HCT116 (cell line): ENCODE data around the gene SMAP2. TPM values are rescaled to one million over a fixed set of nuclear protein-coding genes. Genes with fewer than 3 reads are reported as not detected.

Source experiments
- ATAC-seq: fragments of 200-7000 bp; cut with Tn5 transposase; 2 replicates; pipeline ENCODE4 v1.9.1; 2020; ENCODE audit warnings: mild to moderate bottlenecking, moderate library complexity
- BruUV-seq: library from RNA; stranded (reverse); fragments of 400-500 nt; replicated peaks from 2 replicates; lab custom pipeline; 2021; lab: Mats Ljungman, UMichigan
- CTCF ChIA-PET: fragments of 300-600 bp; sonication (Branson Sonifier 250); formaldehyde crosslinking; loops from one replicate; lab custom pipeline; 2021; ENCODE audit warnings: antibody characterized with exemption; lab: Charles Lee
- POLR2A ChIA-PET: fragments of 300-600, 350-600 bp; sonication (Branson Sonifier 250); formaldehyde crosslinking; loops from one replicate; lab custom pipeline; 2021; ENCODE audit warnings: antibody characterized with exemption; lab: Charles Lee
- RAD21 ChIA-PET, 2 experiments: fragments of 300-600 bp; sonication (Branson Sonifier 250); formaldehyde crosslinking; loops; one replicate each; lab custom pipeline; 2023; ENCODE audit warnings: low total read pairs in 2 of 2; ENCODE audit not compliant: uncharacterized antibody in 2 of 2, unreplicated experiment in 2 of 2, low non-redundant PET in 1 of 2; lab: Charles Lee
- DNase-seq: peaks from one replicate; pipeline ENCODE4 v3.0.0-alpha.2; 2010; ENCODE audit warnings: low read depth, low spot score
- H2AFZ ChIP-seq: fragments of 200-600 bp; shearing (Covaris generic), sonication (generic); 2 replicates; pipeline ENCODE4 v1.6.1; 2017; ENCODE audit warnings: low read depth, mixed run types, mixed read lengths, antibody characterized with exemption, low read length; ENCODE audit not compliant: poor library complexity, severe bottlenecking
- H3K27ac ChIP-seq: 2 replicates; pipeline ENCODE4 v1.5.1; 2012; ENCODE audit warnings: low read depth, low read length
- H3K27me3 ChIP-seq: fragments of 200-600 bp; sonication (generic); 2 replicates; pipeline ENCODE4 v1.6.1; 2016; ENCODE audit warnings: mixed run types, low read length, mixed read lengths; ENCODE audit not compliant: insufficient read depth
- H3K36me3 ChIP-seq, 2 experiments: fragments of 200-500 bp in 1 of 2; fragments of 200-600 bp in 1 of 2; sonication (Bioruptor generic) in 1 of 2; sonication (generic) in 1 of 2; 2 replicates each; pipeline versions ENCODE4 v1.5.1 to v1.6.1; 2014 to 2016; ENCODE audit warnings: low read length in 2 of 2, inconsistent platforms in 1 of 2, mixed read lengths in 1 of 2, mixed run types in 1 of 2; ENCODE audit not compliant: insufficient read depth in 2 of 2, control insufficient read depth in 1 of 2
- H3K4me1 ChIP-seq, 2 experiments: fragments of 200-600 bp in 1 of 2; sonication (generic) in 1 of 2; 2 replicates each; pipeline versions ENCODE4 v1.5.1 to v1.6.1; 2012 to 2017; ENCODE audit warnings: low read length in 2 of 2, inconsistent platforms in 1 of 2, mild to moderate bottlenecking in 1 of 2, mixed read lengths in 1 of 2, mixed run types in 1 of 2, moderate library complexity in 1 of 2; ENCODE audit not compliant: insufficient read depth in 2 of 2, control insufficient read depth in 1 of 2
- H3K4me2 ChIP-seq: fragments of 200-600 bp; sonication (generic); 2 replicates; pipeline ENCODE4 v1.6.1; 2017; ENCODE audit warnings: mixed run types, low read length, mixed read lengths
- H3K4me3 ChIP-seq, 2 experiments: fragments of 200-600 bp in 1 of 2; sonication (generic) in 1 of 2; replicated peaks in 1 of 2; 2 replicates each; pipeline ENCODE4 v1.5.1; 2011 to 2016; ENCODE audit warnings: low read length in 2 of 2, control low read depth in 1 of 2, low read depth in 1 of 2, mild to moderate bottlenecking in 1 of 2, mixed read lengths in 1 of 2, mixed run types in 1 of 2
- H3K79me2 ChIP-seq: fragments of 200-600 bp; sonication (generic); 2 replicates; pipeline ENCODE4 v1.6.1; 2017; ENCODE audit warnings: mild to moderate bottlenecking, mixed run types, low read length, moderate library complexity, mixed read lengths; ENCODE audit not compliant: insufficient read depth
- H3K9ac ChIP-seq: fragments of 200-600 bp; sonication (generic); 2 replicates; pipeline ENCODE4 v1.6.1; 2016; ENCODE audit warnings: low read length, mixed read lengths
- H3K9me2 ChIP-seq: fragments of 200-600 bp; sonication (generic), shearing (Covaris generic); 2 replicates; pipeline ENCODE4 v1.6.1; 2017; ENCODE audit warnings: mixed run types, mild to moderate bottlenecking, moderate library complexity; ENCODE audit not compliant: insufficient read depth
- H3K9me3 ChIP-seq, 2 experiments: fragments of 200-500 bp in 1 of 2; fragments of 200-600 bp in 1 of 2; sonication (Bioruptor generic) in 1 of 2; sonication (generic) in 1 of 2; 2 replicates each; pipeline ENCODE4 v1.6.1; 2014 to 2017; ENCODE audit warnings: low read length in 2 of 2, mixed read lengths in 2 of 2, inconsistent platforms in 1 of 2, low read depth in 1 of 2, mild to moderate bottlenecking in 1 of 2, mixed run types in 1 of 2, moderate library complexity in 1 of 2; ENCODE audit not compliant: control insufficient read depth in 1 of 2, insufficient read depth in 1 of 2
- H4K20me1 ChIP-seq: fragments of 200-600 bp; sonication (generic), shearing (Covaris generic); 2 replicates; pipeline ENCODE4 v1.6.1; 2017; ENCODE audit warnings: mixed run types, mild to moderate bottlenecking, moderate library complexity; ENCODE audit not compliant: insufficient read depth
- CBX3 ChIP-seq: IDR thresholded peaks from 2 replicates; pipeline ENCODE4 v1.6.1; 2012; ENCODE audit warnings: low read depth
- CEBPB ChIP-seq: IDR thresholded peaks from 2 replicates; pipeline ENCODE4 v1.6.1; 2012; ENCODE audit warnings: low read depth
- EGR1 ChIP-seq: IDR thresholded peaks from 2 replicates; pipeline ENCODE4 v1.6.1; 2012; ENCODE audit warnings: low read depth
- ELF1 ChIP-seq: IDR thresholded peaks from 2 replicates; pipeline ENCODE4 v1.6.1; 2012; ENCODE audit warnings: low read depth, borderline replicate concordance
- EZH2 ChIP-seq: fragments of 200-600 bp; sonication (generic); IDR thresholded peaks from 2 replicates; pipeline ENCODE4 v1.6.1; 2017; ENCODE audit warnings: antibody characterized with exemption, mixed run types
- FOSL1 ChIP-seq: IDR thresholded peaks from 2 replicates; pipeline ENCODE4 v1.6.1; 2012; ENCODE audit warnings: low read depth
- POLR2A ChIP-seq: IDR thresholded peaks from 2 replicates; pipeline ENCODE4 v1.7.0; 2011; ENCODE audit warnings: borderline replicate concordance; ENCODE audit not compliant: insufficient read depth, insufficient read length; ENCODE audit errors: extremely low read depth
- POLR2AphosphoS5 ChIP-seq: IDR thresholded peaks from 2 replicates; pipeline ENCODE4 v1.6.1; 2011; ENCODE audit warnings: mild to moderate bottlenecking, low read depth, low read length, moderate library complexity
- RAD21 ChIP-seq: IDR thresholded peaks from 2 replicates; pipeline ENCODE4 v1.6.1; 2012; ENCODE audit warnings: low read depth, mild to moderate bottlenecking
- SIN3A ChIP-seq: IDR thresholded peaks from 2 replicates; pipeline ENCODE4 v1.6.1; 2012; ENCODE audit warnings: low read depth
- SP1 ChIP-seq: IDR thresholded peaks from 2 replicates; pipeline ENCODE4 v1.6.1; 2012; ENCODE audit warnings: low read depth
- SRF ChIP-seq: IDR thresholded peaks from 2 replicates; pipeline ENCODE4 v1.6.1; 2012; ENCODE audit warnings: low read depth
- TCF7L2 ChIP-seq: IDR thresholded peaks from 2 replicates; pipeline ENCODE4 v1.7.0; 2011; ENCODE audit warnings: borderline replicate concordance, inconsistent platforms; ENCODE audit not compliant: insufficient read depth, insufficient read length; ENCODE audit errors: extremely low read depth
- YY1 ChIP-seq: IDR thresholded peaks from 2 replicates; pipeline ENCODE4 v1.6.1; 2011; ENCODE audit warnings: low read length, low read depth, moderate library complexity, mild to moderate bottlenecking; ENCODE audit not compliant: insufficient replicate concordance; ENCODE audit errors: extremely low read depth
- ZFX ChIP-seq: fragments of 450-650 bp; IDR thresholded peaks from 2 replicates; pipeline ENCODE4 v1.6.1; 2017
- ZNF274 ChIP-seq: fragments of 200-500 bp; sonication (Bioruptor generic); IDR thresholded peaks from 2 replicates; pipeline ENCODE4 v1.6.1; 2014; ENCODE audit warnings: mild to moderate bottlenecking, low read depth, low read length, inconsistent platforms
- intact Hi-C: fragments of 100-400 bp; cut with micrococcal nuclease; formaldehyde crosslinking; loops from 2 replicates; pipeline ENCODE4 v1.10.0; 2022
- total RNA-seq: library from RNA; stranded (reverse); gene quantifications from one replicate; pipeline ENCODE4 v1.2.1, GENCODE V29; 2021; ENCODE audit not compliant: unreplicated experiment
- TF ChIP-seq, protein P1 (sequence below): IDR thresholded peaks from 2 replicates; pipeline ENCODE4 v1.6.1; 2012; ENCODE audit warnings: low read depth
- TF ChIP-seq, protein P2 (sequence below): IDR thresholded peaks from 2 replicates; pipeline ENCODE4 v1.6.1; 2012
- TF ChIP-seq, protein P3 (sequence below): IDR thresholded peaks from 2 replicates; pipeline ENCODE4 v1.6.1; 2011; ENCODE audit warnings: mild to moderate bottlenecking, low read length, moderate library complexity; ENCODE audit not compliant: insufficient replicate concordance; ENCODE audit errors: extremely low read depth

The SMAP2 gene
- total RNA-seq, 1 experiment from 2014 or later, result 16.4 TPM

DNA sequence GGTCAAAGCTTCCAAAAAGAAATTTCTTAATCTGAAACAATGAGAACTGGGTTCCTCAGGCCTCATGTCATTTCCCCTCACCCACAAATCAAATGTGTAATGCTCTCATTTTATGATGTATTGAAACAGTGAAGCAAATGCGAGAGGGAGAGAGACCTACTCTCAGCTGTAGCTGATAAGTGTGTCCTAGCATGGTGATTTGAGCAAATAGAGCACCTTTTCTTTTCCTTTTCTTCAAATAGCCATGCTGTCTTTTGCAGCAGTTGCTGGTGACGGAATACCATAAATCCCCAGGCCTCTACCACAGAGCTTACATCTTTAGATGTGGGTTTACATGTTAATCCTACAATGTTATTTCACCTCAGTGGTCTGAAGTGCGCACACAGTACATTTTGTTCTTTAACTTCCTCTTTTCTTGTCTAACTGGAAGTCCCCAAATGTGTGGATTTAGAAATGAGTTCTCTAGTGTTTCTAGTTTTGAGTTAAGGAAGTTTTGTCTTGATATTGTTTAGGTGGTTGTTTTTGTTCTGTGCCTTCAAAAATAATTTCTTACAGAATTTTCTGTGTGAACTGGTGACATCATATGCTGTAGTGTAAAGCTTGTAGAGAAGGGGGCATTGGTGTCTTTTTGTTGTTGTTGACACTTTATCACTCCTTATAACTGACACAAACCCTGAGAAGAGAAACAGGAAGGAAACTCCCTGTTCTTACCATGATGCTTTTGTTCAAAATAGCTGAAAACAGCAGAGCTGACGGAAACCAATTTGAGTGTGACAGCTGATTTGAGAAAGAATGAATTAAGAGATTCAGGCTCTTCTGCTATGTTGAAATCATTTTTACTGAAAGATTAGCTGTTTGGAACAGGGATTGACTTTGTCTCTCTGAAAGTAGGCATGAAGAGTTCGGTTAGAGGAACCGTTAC lies 12.2 kb downstream of the SMAP2 start:
- ChIA-PET POLR2A (no interaction called here), CTCF (interaction anchor here (1.5 kb wide), 1 partner anchor 242 kb away, joined by 5 read pairs; no protein-coding TSS in a partner anchor)

More for the DNA sequence above, 12.2 kb downstream of the SMAP2 start:
- no peaks in the 10 kb centered on the region for H3K36me3 ChIP-seq
- no TSS peak for BruUV-seq
- H3K27me3 ChIP-seq, result no peaks in the 10 kb centered on the region
- RAD21 ChIA-PET, result no interaction called here
- ATAC-seq, result no peak
- H3K79me2 ChIP-seq, result peaks cover 14% of the 10 kb centered on the region
- DNase-seq, result no peak
- no peak overlapping the region for H3K4me2 ChIP-seq
- H3K9me2 ChIP-seq, result no peaks in the 10 kb centered on the region
- no peak overlapping the region for H3K9ac ChIP-seq
- H3K4me3 ChIP-seq, result no peak overlapping the region
- no peaks in the 10 kb centered on the region for H3K9me3 ChIP-seq
- no peak for TF ChIP-seq POLR2A
- TF ChIP-seq ZFX, result no peak
- no peak for TF ChIP-seq POLR2AphosphoS5
- no peak for TF ChIP-seq SP1
- no peak for TF ChIP-seq SRF
- no peak for TF ChIP-seq YY1
- TF ChIP-seq, protein P1, sequence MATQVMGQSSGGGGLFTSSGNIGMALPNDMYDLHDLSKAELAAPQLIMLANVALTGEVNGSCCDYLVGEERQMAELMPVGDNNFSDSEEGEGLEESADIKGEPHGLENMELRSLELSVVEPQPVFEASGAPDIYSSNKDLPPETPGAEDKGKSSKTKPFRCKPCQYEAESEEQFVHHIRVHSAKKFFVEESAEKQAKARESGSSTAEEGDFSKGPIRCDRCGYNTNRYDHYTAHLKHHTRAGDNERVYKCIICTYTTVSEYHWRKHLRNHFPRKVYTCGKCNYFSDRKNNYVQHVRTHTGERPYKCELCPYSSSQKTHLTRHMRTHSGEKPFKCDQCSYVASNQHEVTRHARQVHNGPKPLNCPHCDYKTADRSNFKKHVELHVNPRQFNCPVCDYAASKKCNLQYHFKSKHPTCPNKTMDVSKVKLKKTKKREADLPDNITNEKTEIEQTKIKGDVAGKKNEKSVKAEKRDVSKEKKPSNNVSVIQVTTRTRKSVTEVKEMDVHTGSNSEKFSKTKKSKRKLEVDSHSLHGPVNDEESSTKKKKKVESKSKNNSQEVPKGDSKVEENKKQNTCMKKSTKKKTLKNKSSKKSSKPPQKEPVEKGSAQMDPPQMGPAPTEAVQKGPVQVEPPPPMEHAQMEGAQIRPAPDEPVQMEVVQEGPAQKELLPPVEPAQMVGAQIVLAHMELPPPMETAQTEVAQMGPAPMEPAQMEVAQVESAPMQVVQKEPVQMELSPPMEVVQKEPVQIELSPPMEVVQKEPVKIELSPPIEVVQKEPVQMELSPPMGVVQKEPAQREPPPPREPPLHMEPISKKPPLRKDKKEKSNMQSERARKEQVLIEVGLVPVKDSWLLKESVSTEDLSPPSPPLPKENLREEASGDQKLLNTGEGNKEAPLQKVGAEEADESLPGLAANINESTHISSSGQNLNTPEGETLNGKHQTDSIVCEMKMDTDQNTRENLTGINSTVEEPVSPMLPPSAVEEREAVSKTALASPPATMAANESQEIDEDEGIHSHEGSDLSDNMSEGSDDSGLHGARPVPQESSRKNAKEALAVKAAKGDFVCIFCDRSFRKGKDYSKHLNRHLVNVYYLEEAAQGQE, result no peak
- TF ChIP-seq FOSL1, result no peak
- TF ChIP-seq CEBPB, result no peak
- no peak for TF ChIP-seq EGR1
- TF ChIP-seq EZH2, result no peak
- TF ChIP-seq TCF7L2, result no peak
- no peak for TF ChIP-seq RAD21
- TF ChIP-seq SIN3A, result no peak
- TF ChIP-seq ELF1, result no peak
- no peak for TF ChIP-seq ZNF274
- TF ChIP-seq, protein P2, sequence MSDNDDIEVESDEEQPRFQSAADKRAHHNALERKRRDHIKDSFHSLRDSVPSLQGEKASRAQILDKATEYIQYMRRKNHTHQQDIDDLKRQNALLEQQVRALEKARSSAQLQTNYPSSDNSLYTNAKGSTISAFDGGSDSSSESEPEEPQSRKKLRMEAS, result no peak
- TF ChIP-seq, protein P3, sequence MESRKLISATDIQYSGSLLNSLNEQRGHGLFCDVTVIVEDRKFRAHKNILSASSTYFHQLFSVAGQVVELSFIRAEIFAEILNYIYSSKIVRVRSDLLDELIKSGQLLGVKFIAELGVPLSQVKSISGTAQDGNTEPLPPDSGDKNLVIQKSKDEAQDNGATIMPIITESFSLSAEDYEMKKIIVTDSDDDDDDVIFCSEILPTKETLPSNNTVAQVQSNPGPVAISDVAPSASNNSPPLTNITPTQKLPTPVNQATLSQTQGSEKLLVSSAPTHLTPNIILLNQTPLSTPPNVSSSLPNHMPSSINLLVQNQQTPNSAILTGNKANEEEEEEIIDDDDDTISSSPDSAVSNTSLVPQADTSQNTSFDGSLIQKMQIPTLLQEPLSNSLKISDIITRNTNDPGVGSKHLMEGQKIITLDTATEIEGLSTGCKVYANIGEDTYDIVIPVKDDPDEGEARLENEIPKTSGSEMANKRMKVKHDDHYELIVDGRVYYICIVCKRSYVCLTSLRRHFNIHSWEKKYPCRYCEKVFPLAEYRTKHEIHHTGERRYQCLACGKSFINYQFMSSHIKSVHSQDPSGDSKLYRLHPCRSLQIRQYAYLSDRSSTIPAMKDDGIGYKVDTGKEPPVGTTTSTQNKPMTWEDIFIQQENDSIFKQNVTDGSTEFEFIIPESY, result no peak
- TF ChIP-seq CBX3, result no peak
- TF ChIP-seq, all 23 proteins: peak for 0
- H3K4me1 ChIP-seq, result no peaks in the 10 kb centered on the region
- no peak overlapping the region for H2AFZ ChIP-seq
- intact Hi-C loops, result no loop called here
- no peaks in the 10 kb centered on the region for H4K20me1 ChIP-seq
- H3K27ac ChIP-seq, result no peak overlapping the region
